ENCODE data around the gene GARIN5A.

Gene GARIN5A

GRCh38 chr19:50505856-50506611 lies 29.4 kb upstream of the GARIN5A start:
- no peak overlapping the region for H3K4me3 ChIP-seq (ENCODE audit: low read length)
- H3K4me1 ChIP-seq (ENCODE audit: control insufficient read depth, insufficient read depth, low read length): peaks cover 8% of the 10 kb centered on the region
- H3K9ac ChIP-seq (ENCODE audit: low read length): no peak overlapping the region
- H3K36me3 ChIP-seq (ENCODE audit: control insufficient read depth, insufficient read depth, low read length, severe bottlenecking): no peaks in the 10 kb centered on the region
- no peak for DNase-seq (ENCODE audit: low read depth)
- H3K27me3 ChIP-seq (replicated peaks; ENCODE audit: control insufficient read depth, insufficient read depth, low read length): no peaks in the 10 kb centered on the region
- no peaks in the 10 kb centered on the region for H3K9me3 ChIP-seq (ENCODE audit: control insufficient read depth, low read length)

DNA sequence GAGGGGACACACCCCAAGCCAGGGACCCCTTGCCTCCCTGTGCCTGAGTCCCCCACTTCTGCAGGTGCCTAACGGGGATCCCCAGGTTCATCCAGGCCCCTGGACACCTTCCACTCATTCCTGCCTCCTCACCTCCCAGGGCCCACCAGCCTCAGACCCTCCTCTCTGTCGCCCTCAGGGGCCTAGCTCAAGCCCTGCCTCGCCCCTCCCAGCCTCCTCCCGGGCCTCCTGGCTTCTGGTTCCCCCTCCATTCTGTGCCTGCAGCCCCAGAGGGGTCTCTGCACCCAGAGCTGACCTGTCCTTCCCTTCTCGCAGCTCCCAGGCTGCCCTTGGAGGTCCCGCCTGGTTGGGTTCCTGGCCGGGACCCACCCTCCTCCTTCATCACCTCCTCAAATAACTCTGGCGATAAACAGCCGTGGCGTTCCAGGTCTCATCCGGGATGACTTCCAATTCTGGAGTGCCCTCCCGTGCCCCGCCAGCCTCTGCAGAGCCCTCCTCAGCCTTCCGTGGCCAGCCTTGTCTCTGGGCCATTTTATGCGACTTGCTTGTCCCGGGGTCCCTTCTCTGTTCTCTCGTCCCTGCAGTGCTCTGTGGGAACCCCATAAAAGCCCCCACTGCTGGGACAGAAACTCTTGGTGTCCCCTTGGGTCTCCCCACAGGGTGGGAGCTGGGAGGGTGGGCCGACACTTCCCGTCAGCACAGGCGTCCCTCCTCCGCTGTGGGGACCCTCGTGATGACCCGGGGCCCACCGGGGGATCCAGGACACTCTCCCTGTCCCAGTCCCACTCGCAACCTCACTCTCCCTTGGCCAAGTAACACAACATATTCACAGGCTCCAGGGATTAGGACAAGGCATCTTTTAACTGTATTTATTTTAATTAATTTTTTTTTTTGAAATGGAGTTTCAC lies 25.2 kb upstream of the GARIN5A start:
- H3K27me3 ChIP-seq (replicated peaks; ENCODE audit: control insufficient read depth, insufficient read depth, low read length): peaks cover 21% of the 10 kb centered on the region
- no peak overlapping the region for H3K4me3 ChIP-seq (ENCODE audit: low read length)
- DNase-seq (ENCODE audit: low read depth): no peak

GRCh38 chr19:50501186-50501567 lies 24.5 kb upstream of the GARIN5A start:
- Histone ChIP-seq H3K36me3 (ENCODE audit: control insufficient read depth, insufficient read depth, low read length, severe bottlenecking) (no peaks in the 10 kb centered on the region), H3K9me3 (ENCODE audit: control insufficient read depth, low read length) (no peaks in the 10 kb centered on the region), H3K4me3 (ENCODE audit: low read length) (no peak overlapping the region), H3K9ac (ENCODE audit: low read length) (no peak overlapping the region), H3K4me1 (ENCODE audit: control insufficient read depth, insufficient read depth, low read length) (no peaks in the 10 kb centered on the region), H3K27me3 (replicated peaks; ENCODE audit: control insufficient read depth, insufficient read depth, low read length) (peaks cover 22% of the 10 kb centered on the region)
- DNase-seq (ENCODE audit: low read depth): no peak

More for the DNA sequence above, 25.2 kb upstream of the GARIN5A start:
- Histone ChIP-seq H3K4me1 (ENCODE audit: control insufficient read depth, insufficient read depth, low read length) (no peaks in the 10 kb centered on the region), H3K36me3 (ENCODE audit: control insufficient read depth, insufficient read depth, low read length, severe bottlenecking) (no peaks in the 10 kb centered on the region), H3K9me3 (ENCODE audit: control insufficient read depth, low read length) (no peaks in the 10 kb centered on the region), H3K9ac (ENCODE audit: low read length) (no peak overlapping the region)

GRCh38 chr19:50500753-50501151 lies 24.1 kb upstream of the GARIN5A start:
- Histone ChIP-seq H3K36me3 (ENCODE audit: control insufficient read depth, insufficient read depth, low read length, severe bottlenecking) (no peaks in the 10 kb centered on the region), H3K27me3 (replicated peaks; ENCODE audit: control insufficient read depth, insufficient read depth, low read length) (peaks cover 25% of the 10 kb centered on the region), H3K4me1 (ENCODE audit: control insufficient read depth, insufficient read depth, low read length) (no peaks in the 10 kb centered on the region), H3K9me3 (ENCODE audit: control insufficient read depth, low read length) (no peaks in the 10 kb centered on the region), H3K4me3 (ENCODE audit: low read length) (no peak overlapping the region), H3K9ac (ENCODE audit: low read length) (no peak overlapping the region)
- DNase-seq (ENCODE audit: low read depth): no peak

- H3K27me3 ChIP-seq (replicated peaks; ENCODE audit: control insufficient read depth, insufficient read depth, low read length): peaks cover 27% of the 10 kb centered on the region
- no peaks in the 10 kb centered on the region for H3K9me3 ChIP-seq (ENCODE audit: control insufficient read depth, low read length)
- H3K9ac ChIP-seq (ENCODE audit: low read length): no peak overlapping the region
- no peaks in the 10 kb centered on the region for H3K4me1 ChIP-seq (ENCODE audit: control insufficient read depth, insufficient read depth, low read length)
- no peaks in the 10 kb centered on the region for H3K36me3 ChIP-seq (ENCODE audit: control insufficient read depth, insufficient read depth, low read length, severe bottlenecking)
- no peak overlapping the region for H3K4me3 ChIP-seq (ENCODE audit: low read length)
- peak; percentile 19 for DNase-seq (ENCODE audit: low read depth)
Measured at GRCh38 chr19:50500060-50500752, 23.6 kb upstream of the GARIN5A start.

DNA sequence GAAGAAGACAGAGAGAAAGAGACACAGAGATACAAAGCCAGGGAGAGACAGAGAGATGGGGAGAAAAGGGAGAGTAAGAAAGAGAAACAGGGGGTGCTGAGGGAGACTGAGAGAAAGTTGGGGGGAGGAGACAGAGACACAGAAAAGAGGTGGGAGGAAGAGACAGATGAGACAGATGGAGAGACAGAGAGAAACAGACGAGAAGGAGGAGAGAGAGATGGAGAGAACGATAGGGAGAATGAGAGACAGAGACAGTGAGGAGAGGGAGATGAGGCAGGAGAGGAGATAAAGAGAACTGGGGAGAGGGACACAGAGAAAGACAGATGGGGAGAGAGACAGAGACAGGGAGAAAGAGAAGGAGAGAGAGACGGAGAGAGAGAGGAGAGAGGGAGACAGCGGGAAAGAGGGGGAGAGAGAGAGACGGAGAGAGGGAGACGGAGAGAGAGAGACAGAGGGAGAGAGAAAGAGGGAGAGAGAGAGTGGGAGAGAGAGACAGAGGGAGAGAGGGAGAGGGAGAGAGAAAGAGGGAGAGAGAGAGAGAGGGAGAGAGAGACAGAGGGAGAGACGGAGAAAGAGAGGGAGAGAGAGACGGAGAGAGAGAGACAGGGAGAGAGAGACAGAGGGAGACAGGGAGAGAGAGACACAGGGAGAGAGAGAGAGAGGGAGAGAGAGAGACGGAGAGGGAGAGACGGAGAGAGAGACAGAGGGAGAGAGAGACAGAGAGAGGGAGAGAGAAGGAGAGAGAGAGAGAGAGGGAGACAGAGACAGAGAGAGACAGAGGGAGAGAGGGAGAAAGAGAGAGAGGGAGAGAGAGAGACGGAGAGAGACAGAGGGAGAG lies 21.8 kb upstream of the GARIN5A start:
- no peak for DNase-seq (ENCODE audit: low read depth)
- Histone ChIP-seq H3K27me3 (replicated peaks; ENCODE audit: control insufficient read depth, insufficient read depth, low read length) (peaks cover 42% of the 10 kb centered on the region), H3K4me3 (ENCODE audit: low read length) (no peak overlapping the region), H3K9ac (ENCODE audit: low read length) (no peak overlapping the region), H3K36me3 (ENCODE audit: control insufficient read depth, insufficient read depth, low read length, severe bottlenecking) (no peaks in the 10 kb centered on the region), H3K4me1 (ENCODE audit: control insufficient read depth, insufficient read depth, low read length) (no peaks in the 10 kb centered on the region), H3K9me3 (ENCODE audit: control insufficient read depth, low read length) (no peaks in the 10 kb centered on the region)

DNA sequence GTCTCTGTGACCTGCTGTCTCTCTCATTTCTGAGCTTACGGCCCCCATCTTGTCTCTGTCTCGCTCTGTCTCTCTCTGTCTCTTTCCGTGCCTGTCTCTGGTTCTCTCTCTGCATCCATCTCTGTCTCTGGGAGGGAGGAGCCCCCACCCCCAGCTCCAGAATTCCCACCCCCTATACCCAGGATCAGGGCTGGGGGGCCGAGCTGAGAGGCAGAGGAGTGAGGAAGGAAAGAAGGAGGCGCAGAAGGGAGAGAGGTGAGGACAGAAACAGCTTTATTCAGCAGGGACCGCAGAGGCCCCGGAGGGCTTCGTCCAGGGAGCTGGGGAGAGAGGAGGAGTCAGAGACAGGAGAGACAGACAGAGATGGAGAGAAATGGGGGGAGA lies 20.4 kb upstream of the GARIN5A start:
- no peak overlapping the region for H3K4me3 ChIP-seq (ENCODE audit: low read length)
- H3K36me3 ChIP-seq (ENCODE audit: control insufficient read depth, insufficient read depth, low read length, severe bottlenecking): no peaks in the 10 kb centered on the region
- no peaks in the 10 kb centered on the region for H3K9me3 ChIP-seq (ENCODE audit: control insufficient read depth, low read length)
- DNase-seq (ENCODE audit: low read depth): no peak
- H3K9ac ChIP-seq (ENCODE audit: low read length): no peak overlapping the region
- H3K27me3 ChIP-seq (replicated peaks; ENCODE audit: control insufficient read depth, insufficient read depth, low read length): peaks cover 55% of the 10 kb centered on the region
- H3K4me1 ChIP-seq (ENCODE audit: control insufficient read depth, insufficient read depth, low read length): no peaks in the 10 kb centered on the region

- Histone ChIP-seq H3K27me3 (replicated peaks; ENCODE audit: control insufficient read depth, insufficient read depth, low read length) (peaks cover 60% of the 10 kb centered on the region), H3K9ac (ENCODE audit: low read length) (no peak overlapping the region), H3K36me3 (ENCODE audit: control insufficient read depth, insufficient read depth, low read length, severe bottlenecking) (no peaks in the 10 kb centered on the region), H3K4me3 (ENCODE audit: low read length) (no peak overlapping the region), H3K9me3 (ENCODE audit: control insufficient read depth, low read length) (no peaks in the 10 kb centered on the region), H3K4me1 (ENCODE audit: control insufficient read depth, insufficient read depth, low read length) (no peaks in the 10 kb centered on the region)
- DNase-seq (ENCODE audit: low read depth): no peak
Measured at GRCh38 chr19:50496189-50497021, 19.8 kb upstream of the GARIN5A start.

- H3K36me3 ChIP-seq (ENCODE audit: control insufficient read depth, insufficient read depth, low read length, severe bottlenecking): no peaks in the 10 kb centered on the region
- H3K9ac ChIP-seq (ENCODE audit: low read length): no peak overlapping the region
- no peak for DNase-seq (ENCODE audit: low read depth)
- peaks cover 65% of the 10 kb centered on the region for H3K27me3 ChIP-seq (replicated peaks; ENCODE audit: control insufficient read depth, insufficient read depth, low read length)
- H3K4me3 ChIP-seq (ENCODE audit: low read length): no peak overlapping the region
- H3K4me1 ChIP-seq (ENCODE audit: control insufficient read depth, insufficient read depth, low read length): no peaks in the 10 kb centered on the region
- peaks cover 6% of the 10 kb centered on the region for H3K9me3 ChIP-seq (ENCODE audit: control insufficient read depth, low read length)
Measured at GRCh38 chr19:50495020-50495531, 18.4 kb upstream of the GARIN5A start.
